ENCODE measurements around the gene GINS3. TPM values are rescaled to one million over a fixed set of nuclear protein-coding genes. Genes with fewer than 3 reads are reported as not detected.

Gene GINS3
- 11.9 TPM for polyA plus RNA-seq (2012; ENCODE audit: low read depth, missing spikeins)

DNA sequence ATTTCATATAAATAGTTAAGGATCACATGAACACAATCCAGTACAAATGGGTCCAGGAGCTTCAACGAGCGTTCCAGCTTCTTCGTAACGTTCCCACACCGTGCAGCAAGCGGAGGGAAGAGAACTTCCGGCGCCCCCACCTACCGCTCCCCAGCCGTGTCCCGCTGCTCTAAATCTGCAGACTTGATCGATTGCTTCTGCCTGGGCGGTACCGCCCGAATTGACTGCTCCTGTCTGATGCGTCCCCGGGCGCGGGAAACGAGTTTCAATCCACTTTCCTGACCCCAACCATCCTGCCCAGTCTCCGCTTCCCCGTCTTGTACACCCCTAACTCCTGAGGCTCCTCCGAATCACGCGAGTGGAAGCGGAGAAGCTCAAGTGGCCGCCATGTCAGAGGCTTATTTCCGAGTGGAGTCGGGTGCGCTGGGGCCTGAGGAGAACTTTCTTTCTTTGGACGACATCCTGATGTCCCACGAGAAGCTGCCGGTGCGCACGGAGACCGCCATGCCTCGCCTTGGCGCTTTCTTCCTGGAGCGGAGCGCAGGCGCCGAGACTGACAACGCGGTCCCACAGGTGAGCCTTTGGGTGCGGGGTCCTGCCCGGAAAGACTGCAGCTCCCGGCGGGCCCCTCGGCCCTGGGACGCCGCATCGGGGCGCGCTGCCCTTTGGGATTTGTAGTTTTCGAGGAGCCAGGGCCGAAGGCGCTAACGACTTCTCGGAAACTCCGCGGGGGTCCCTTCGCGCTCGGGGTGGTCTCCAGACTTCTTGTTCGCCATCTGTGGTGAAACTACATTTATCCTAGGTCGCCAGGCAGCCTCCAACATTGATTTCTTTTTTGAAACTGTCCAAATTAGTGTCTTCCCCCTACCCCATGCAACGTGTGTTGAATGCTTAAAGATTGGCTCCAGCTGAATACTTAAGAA is at the start of gene GINS3:
Gene GINS3 (plus strand): TSS at position 257 of the 923 bp plus-strand sequence. CDS start 131 bp downstream, at position 388.
- TF ChIP-seq POLR2A (IDR thresholded peaks at IDR 0.05; ENCODE audit: low read depth, low read length) = peak; percentile 51; the same call in 1 of the 2 replicates
- no peak for TF ChIP-seq SPI1 (IDR thresholded peaks at IDR 0.05; ENCODE audit: low read depth, low read length)
- no peak for TF ChIP-seq POU2F2 (IDR thresholded peaks at IDR 0.05; ENCODE audit: low read depth, low read length)
- TF ChIP-seq TAF1 (IDR thresholded peaks at IDR 0.05; ENCODE audit: low read depth, low read length) = peak; percentile 77
- peak; percentile 85 for DNase-seq (ENCODE audit: insufficient read length, low spot score)
- peak; percentile 92 for FAIRE-seq

DNA sequence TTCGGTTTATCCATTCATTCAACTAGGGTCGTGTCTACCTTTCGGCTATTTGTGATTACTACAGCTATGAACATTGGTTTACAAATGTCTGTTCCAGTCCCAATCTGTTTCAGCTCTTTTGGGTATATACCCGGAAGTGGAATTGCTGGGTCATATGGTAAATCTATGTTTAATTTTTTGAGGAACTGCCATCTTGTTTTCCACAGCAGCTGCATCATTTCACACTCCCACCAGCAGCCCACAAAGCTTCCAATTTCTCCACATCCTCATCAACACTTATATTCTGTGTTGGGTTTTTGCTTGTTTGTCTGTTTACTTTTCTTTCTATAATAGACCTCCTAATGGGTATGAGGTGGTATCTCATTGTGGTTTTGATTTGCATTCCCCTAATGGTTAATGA is 48.7 kb upstream of the GINS3 start:
- no peak for DNase-seq (ENCODE audit: insufficient read length, low spot score)
- TF ChIP-seq POLR2A (IDR thresholded peaks at IDR 0.05; ENCODE audit: low read depth, low read length) (no peak), SPI1 (IDR thresholded peaks at IDR 0.05; ENCODE audit: low read depth, low read length) (no peak), TAF1 (IDR thresholded peaks at IDR 0.05; ENCODE audit: low read depth, low read length) (no peak), POU2F2 (IDR thresholded peaks at IDR 0.05; ENCODE audit: low read depth, low read length) (no peak), PAX5 (IDR thresholded peaks at IDR 0.05; ENCODE audit: insufficient read depth, low read length, severe bottlenecking) (no peak)
- FAIRE-seq = no peak

DNA sequence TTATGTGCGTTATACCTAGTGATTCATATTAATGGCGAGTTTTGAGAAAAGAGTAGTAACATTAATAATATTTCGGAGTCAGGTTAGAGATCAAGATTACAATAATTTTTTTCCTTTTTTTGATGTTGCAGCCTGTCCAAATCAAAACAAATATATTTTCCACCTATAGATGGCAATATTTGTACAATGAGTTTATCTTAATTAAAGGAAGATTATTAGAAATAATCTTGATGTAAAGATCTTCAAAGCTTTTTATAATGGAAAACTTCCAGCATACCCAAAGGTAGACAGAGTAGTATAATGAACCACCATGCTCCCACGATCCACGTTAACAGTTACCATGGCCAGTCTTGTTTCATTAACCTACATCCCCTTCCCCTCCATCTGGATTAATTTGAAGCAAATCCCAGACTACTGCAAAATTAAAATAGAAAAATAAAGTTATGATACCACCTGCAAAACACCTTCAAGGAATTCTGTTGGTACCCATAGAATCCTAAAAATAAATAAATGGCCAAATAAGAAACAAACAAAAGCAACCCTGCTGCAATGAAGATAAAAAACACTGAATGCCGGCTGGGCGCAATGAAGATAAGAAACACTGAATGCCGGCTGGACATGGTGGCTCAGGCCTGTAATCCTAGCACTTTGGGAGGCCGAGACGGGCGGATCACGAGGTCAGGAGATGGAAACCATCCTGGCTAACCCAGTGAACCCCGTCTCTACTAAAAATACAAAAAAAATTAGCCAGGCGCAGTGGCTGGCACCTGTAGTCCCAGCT is 46.5 kb upstream of the GINS3 start:
- no peak for DNase-seq (ENCODE audit: insufficient read length, low spot score)
- TF ChIP-seq TAF1 (IDR thresholded peaks at IDR 0.05; ENCODE audit: low read depth, low read length) (no peak), POLR2A (IDR thresholded peaks at IDR 0.05; ENCODE audit: low read depth, low read length) (no peak), PAX5 (IDR thresholded peaks at IDR 0.05; ENCODE audit: insufficient read depth, low read length, severe bottlenecking) (no peak), POLR2AphosphoS5 (IDR thresholded peaks at IDR 0.05; ENCODE audit: low read depth, low read length) (no peak), POU2F2 (IDR thresholded peaks at IDR 0.05; ENCODE audit: low read depth, low read length) (no peak), SPI1 (IDR thresholded peaks at IDR 0.05; ENCODE audit: low read depth, low read length) (no peak)
- no peak for FAIRE-seq

DNA sequence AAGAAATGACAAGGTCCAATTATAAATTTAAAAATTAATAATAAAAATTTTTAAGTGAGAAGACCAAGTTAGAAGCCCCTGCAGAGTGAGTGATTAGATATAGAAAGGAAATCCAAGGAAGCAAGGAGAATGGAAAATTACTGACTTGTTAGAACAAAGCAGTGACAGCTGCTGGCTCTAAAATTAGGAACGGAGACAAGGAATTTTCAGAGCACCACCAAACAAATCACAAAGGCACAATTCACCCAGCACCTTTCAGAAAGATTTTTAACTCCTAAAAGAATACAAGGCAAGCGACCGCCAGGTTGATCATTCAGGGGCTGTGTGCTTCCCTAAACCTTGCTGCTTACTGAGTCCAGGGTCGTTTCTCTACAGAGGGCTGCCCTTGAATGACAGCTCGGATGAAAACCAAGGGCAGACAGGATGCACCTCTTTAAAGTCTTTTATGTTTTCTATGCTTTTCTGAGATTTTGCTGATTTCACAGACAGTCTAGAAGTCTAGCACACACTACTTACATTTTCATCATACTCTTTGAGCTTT is 45.4 kb upstream of the GINS3 start:
- no peak for FAIRE-seq
- TF ChIP-seq SPI1 (IDR thresholded peaks at IDR 0.05; ENCODE audit: low read depth, low read length) (no peak), PAX5 (IDR thresholded peaks at IDR 0.05; ENCODE audit: insufficient read depth, low read length, severe bottlenecking) (no peak), TAF1 (IDR thresholded peaks at IDR 0.05; ENCODE audit: low read depth, low read length) (no peak), POLR2AphosphoS5 (IDR thresholded peaks at IDR 0.05; ENCODE audit: low read depth, low read length) (no peak), POU2F2 (IDR thresholded peaks at IDR 0.05; ENCODE audit: low read depth, low read length) (no peak), POLR2A (IDR thresholded peaks at IDR 0.05; ENCODE audit: low read depth, low read length) (no peak)
- no peak for DNase-seq (ENCODE audit: insufficient read length, low spot score)

DNA sequence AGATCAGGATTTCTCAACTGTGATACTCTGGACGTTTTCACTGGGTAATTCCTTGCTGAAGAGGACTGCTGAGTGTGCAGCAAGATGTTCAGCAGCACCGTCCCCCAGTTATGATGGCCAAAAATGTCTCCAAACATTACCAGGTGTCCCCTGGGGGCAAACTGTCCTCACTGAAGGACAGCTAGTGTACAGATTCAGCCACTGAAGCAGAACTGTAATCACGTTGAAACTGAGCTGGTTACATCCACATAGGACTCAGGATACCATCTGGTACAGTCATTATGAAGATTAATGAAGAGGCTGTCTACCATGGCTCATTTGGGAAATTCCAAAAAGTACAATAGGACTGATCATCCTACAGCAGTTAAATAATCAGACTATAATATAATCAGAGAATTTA is 43.3 kb upstream of the GINS3 start:
- TF ChIP-seq POU2F2 (IDR thresholded peaks at IDR 0.05; ENCODE audit: low read depth, low read length) = no peak
- no peak for TF ChIP-seq SPI1 (IDR thresholded peaks at IDR 0.05; ENCODE audit: low read depth, low read length)
- no peak for TF ChIP-seq POLR2AphosphoS5 (IDR thresholded peaks at IDR 0.05; ENCODE audit: low read depth, low read length)
- no peak for TF ChIP-seq TAF1 (IDR thresholded peaks at IDR 0.05; ENCODE audit: low read depth, low read length)
- no peak for TF ChIP-seq POLR2A (IDR thresholded peaks at IDR 0.05; ENCODE audit: low read depth, low read length)
- TF ChIP-seq PAX5 (IDR thresholded peaks at IDR 0.05; ENCODE audit: insufficient read depth, low read length, severe bottlenecking) = no peak
- no peak for FAIRE-seq
- no peak for DNase-seq (ENCODE audit: insufficient read length, low spot score)

DNA sequence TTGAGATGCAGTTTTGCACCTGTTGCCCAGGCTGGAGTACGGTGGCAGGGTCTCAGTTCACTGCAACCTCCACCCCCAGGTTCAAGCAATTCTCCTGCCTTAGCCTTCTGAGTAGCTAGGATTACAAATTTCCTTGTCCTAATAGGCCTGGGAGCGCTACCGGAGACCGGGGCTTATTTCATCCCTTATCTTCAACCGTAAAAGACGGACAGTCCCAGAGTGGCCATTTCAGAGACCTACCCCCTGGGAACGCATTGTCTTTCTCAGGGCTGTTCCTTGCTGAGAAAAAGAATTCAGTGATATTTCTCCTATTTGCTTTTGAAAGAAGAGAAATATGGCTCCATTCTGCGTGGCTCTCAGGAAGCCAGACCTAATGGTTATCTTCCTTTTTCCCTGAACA is 39.6 kb upstream of the GINS3 start:
- TF ChIP-seq TAF1 (IDR thresholded peaks at IDR 0.05; ENCODE audit: low read depth, low read length) (no peak), PAX5 (IDR thresholded peaks at IDR 0.05; ENCODE audit: insufficient read depth, low read length, severe bottlenecking) (no peak), POLR2AphosphoS5 (IDR thresholded peaks at IDR 0.05; ENCODE audit: low read depth, low read length) (no peak), POLR2A (IDR thresholded peaks at IDR 0.05; ENCODE audit: low read depth, low read length) (no peak), POU2F2 (IDR thresholded peaks at IDR 0.05; ENCODE audit: low read depth, low read length) (no peak), SPI1 (IDR thresholded peaks at IDR 0.05; ENCODE audit: low read depth, low read length) (no peak)
- FAIRE-seq = no peak
- DNase-seq (ENCODE audit: insufficient read length, low spot score) = no peak

DNA sequence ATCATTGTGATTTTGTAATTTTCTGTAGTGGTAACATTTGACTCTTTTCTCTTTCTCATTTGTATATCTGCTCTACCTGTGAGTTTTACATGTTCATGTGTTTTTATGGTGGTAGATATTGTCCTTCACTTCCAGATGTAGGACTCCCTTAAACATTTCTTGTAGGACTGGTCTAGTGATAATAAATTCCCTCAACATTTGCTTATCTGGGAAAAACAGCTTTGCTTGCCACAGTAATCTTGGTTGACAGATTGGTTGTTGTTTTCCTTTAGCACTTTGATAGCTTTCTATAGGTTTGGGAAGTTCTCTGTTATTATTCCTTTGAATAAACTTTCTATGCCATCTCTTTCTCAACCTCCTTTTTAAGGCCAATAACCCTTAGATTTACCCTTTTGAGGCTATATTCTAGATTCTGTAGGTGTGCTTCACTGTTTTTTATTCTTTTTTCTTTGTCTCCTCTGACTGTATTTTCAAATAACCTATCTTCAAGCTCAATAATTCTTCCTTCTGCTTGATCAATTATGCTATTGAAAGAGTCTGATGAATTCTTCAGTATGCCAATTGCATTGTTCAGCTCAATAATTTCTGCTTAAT is 32.1 kb upstream of the GINS3 start:
- no peak for TF ChIP-seq PAX5 (IDR thresholded peaks at IDR 0.05; ENCODE audit: insufficient read depth, low read length, severe bottlenecking)
- no peak for TF ChIP-seq SPI1 (IDR thresholded peaks at IDR 0.05; ENCODE audit: low read depth, low read length)
- no peak for TF ChIP-seq TAF1 (IDR thresholded peaks at IDR 0.05; ENCODE audit: low read depth, low read length)
- TF ChIP-seq POLR2AphosphoS5 (IDR thresholded peaks at IDR 0.05; ENCODE audit: low read depth, low read length) = no peak
- TF ChIP-seq POLR2A (IDR thresholded peaks at IDR 0.05; ENCODE audit: low read depth, low read length) = no peak
- no peak for TF ChIP-seq POU2F2 (IDR thresholded peaks at IDR 0.05; ENCODE audit: low read depth, low read length)
- FAIRE-seq = no peak
- no peak for DNase-seq (ENCODE audit: insufficient read length, low spot score)

DNA sequence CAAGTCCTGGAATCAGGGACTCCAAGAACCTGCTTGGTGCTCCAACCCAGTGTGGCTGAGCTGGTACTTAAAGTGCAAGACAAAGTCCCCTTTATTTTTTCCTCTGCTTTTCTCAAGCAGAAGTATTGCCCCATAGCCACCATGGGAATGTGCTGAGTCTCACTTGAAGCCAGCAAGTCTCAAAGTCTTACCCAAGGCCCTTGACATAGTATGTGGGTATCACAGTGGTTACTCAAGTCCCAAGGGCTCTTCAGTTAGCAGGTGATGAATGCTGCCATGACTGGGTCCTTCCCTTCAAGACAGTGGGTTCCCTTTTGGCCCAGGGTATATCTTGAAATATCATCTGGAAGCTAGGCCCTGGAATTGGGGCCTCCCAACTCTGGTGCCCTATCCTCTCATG is 30.5 kb upstream of the GINS3 start:
- FAIRE-seq = no peak

More for the DNA sequence above, 30.5 kb upstream of the GINS3 start:
- no peak for DNase-seq (ENCODE audit: insufficient read length, low spot score)
- TF ChIP-seq PAX5 (IDR thresholded peaks at IDR 0.05; ENCODE audit: insufficient read depth, low read length, severe bottlenecking) = no peak
- TF ChIP-seq POLR2A (IDR thresholded peaks at IDR 0.05; ENCODE audit: low read depth, low read length) = no peak
- no peak for TF ChIP-seq POU2F2 (IDR thresholded peaks at IDR 0.05; ENCODE audit: low read depth, low read length)
- no peak for TF ChIP-seq POLR2AphosphoS5 (IDR thresholded peaks at IDR 0.05; ENCODE audit: low read depth, low read length)
- TF ChIP-seq TAF1 (IDR thresholded peaks at IDR 0.05; ENCODE audit: low read depth, low read length) = no peak

Measured in GM12891 (cell line).